Lower lobe of right lung (tissue), 2 donors: Measurements from ENCODE around the gene TMEFF2. TPM values are rescaled to one million over a fixed set of nuclear protein-coding genes. Genes with fewer than 3 reads are reported as not detected.

Source experiments
- ATAC-seq, 2 donors: fragments of 200-7000 bp; cut with Tn5 transposase; one replicate each; pipeline ENCODE4 v1.9.1; 2020 to 2022; ENCODE audit warnings: mild to moderate bottlenecking in 2 of 2, moderate library complexity in 2 of 2
- DNase-seq: peaks from one replicate; pipeline ENCODE4 v3.0.0-alpha.2; 2020
- H3K27ac ChIP-seq: fragments of 200-600 bp; one replicate; pipeline ENCODE4 v1.8.0; 2022
- H3K27me3 ChIP-seq: fragments of 200-600 bp; one replicate; pipeline ENCODE4 v1.8.0; 2022; ENCODE audit warnings: low read depth
- H3K36me3 ChIP-seq: fragments of 200-600 bp; one replicate; pipeline ENCODE4 v1.8.0; 2022; ENCODE audit warnings: mild to moderate bottlenecking
- H3K4me1 ChIP-seq: fragments of 200-600 bp; one replicate; pipeline ENCODE4 v1.8.0; 2022
- H3K4me3 ChIP-seq: fragments of 200-600 bp; one replicate; pipeline ENCODE4 v1.8.0; 2022; ENCODE audit warnings: mild to moderate bottlenecking
- H3K9me3 ChIP-seq: fragments of 200-600 bp; one replicate; pipeline ENCODE4 v1.8.0; 2022
- intact Hi-C: fragments of 100-400 bp; cut with DNase I; formaldehyde crosslinking; loops from one replicate; pipeline ENCODE4 v1.11.0; 2022
- total RNA-seq: library from RNA; stranded (reverse); fragmentation: NEBNext Ultra II Directional; extraction: Animal tissue kit (Norgen Biotek cat#: 25700); gene quantifications from one replicate; pipeline ENCODE4 v1.2.1, GENCODE V29; 2021
- TF ChIP-seq, protein P1 (sequence below): fragments of 200-600 bp; IDR thresholded peaks from one replicate; pipeline ENCODE4 v1.8.0; 2022; ENCODE audit warnings: antibody characterized with exemption, mild to moderate bottlenecking
- donor health status: DM: no; HTN: yes; CAD: no; lungs with severe emphysema.

Gene TMEFF2
- total RNA-seq, 1 donor from 2014 or later: not detected

DNA sequence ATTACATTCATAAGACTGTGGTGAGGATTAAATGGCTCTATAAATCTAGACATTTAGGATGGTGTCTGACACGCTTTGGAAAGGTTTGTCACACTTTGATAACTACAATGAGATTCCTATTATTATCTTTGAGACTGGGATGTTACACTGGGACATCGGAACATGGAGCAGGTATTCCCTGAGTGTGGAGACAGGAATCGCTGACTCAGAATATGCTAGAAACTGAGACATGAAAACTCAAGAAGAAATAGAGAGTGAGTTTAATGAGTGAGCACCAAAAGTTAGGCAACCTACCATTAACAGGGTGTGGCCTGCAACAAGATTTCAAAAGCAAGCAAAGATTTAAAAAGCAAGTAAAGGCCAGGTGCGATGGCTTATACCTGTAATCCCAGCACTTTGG is 145.4 kb downstream of the TMEFF2 start:
- TF ChIP-seq, protein P1, sequence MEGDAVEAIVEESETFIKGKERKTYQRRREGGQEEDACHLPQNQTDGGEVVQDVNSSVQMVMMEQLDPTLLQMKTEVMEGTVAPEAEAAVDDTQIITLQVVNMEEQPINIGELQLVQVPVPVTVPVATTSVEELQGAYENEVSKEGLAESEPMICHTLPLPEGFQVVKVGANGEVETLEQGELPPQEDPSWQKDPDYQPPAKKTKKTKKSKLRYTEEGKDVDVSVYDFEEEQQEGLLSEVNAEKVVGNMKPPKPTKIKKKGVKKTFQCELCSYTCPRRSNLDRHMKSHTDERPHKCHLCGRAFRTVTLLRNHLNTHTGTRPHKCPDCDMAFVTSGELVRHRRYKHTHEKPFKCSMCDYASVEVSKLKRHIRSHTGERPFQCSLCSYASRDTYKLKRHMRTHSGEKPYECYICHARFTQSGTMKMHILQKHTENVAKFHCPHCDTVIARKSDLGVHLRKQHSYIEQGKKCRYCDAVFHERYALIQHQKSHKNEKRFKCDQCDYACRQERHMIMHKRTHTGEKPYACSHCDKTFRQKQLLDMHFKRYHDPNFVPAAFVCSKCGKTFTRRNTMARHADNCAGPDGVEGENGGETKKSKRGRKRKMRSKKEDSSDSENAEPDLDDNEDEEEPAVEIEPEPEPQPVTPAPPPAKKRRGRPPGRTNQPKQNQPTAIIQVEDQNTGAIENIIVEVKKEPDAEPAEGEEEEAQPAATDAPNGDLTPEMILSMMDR: no peak
- Histone ChIP-seq H3K27me3 (no peaks in the 10 kb centered on the region), H3K9me3 (no peaks in the 10 kb centered on the region), H3K4me1 (no peaks in the 10 kb centered on the region), H3K36me3 (no peaks in the 10 kb centered on the region), H3K27ac (no peak overlapping the region), H3K4me3 (no peak overlapping the region)
- DNase-seq: no peak
- intact Hi-C loops: no loop called here
- no peak for ATAC-seq

DNA sequence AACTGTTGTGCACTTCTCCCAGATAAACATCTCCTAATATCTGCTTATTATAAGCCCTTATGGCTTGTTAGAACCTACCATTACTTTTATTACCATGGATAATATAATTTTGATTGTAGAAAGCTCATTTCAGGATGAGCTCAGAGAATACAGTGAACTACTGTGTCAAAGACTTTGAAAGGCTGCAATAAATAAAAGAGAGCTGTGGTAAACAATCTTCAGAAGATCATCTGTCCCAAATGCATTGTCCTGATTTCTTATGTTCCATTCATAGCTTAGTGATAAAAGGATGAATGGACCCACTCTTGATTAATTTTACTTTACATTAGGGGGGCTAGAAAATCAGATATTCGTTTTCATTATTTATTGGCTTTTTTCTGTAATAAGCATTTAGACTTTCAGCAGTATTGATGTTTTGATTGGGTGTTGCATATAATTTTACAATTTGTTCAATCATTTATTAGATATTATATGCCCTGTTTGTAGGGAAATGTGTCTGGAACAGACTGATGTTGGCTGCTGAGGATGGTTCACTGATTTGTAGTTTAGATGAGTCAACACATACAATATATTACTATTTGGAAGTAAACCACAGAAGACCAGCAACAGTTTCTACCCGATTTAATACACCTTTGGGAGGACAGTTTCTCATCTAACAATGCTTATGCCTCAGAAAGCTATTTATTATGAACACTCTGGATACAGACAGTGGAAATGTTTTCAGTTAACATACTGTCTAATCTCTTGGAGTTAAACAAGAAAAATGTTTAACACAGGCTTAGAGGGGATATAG is 147.2 kb downstream of the TMEFF2 start:
- intact Hi-C loops: no loop called here
- TF ChIP-seq, protein P1: no peak
- H3K27ac ChIP-seq: no peak overlapping the region

DNA sequence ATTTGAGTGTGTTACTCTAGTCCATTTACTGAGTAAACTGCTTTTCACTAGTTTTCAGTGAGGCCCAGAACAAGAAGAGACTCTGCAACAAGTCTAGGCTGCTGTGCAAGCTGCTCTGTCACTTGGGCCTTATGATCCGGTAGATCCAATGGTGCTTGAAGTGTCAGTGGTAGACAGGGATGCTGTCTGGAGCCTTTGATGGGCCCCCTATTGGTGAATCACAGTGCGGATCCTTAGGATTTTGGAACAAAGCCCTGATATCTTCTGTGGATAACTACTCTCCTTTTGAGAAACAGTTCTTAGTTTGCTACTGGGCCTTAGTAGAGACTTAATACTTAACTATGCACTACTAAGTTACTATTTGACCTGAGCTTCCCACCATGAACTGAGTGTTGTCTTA is 150.2 kb downstream of the TMEFF2 start:
- intact Hi-C loops: no loop called here
- H3K4me3 ChIP-seq: no peak overlapping the region
- no peak overlapping the region for H3K27ac ChIP-seq
- no peaks in the 10 kb centered on the region for H3K27me3 ChIP-seq
- H3K36me3 ChIP-seq: no peaks in the 10 kb centered on the region
- TF ChIP-seq, protein P1: no peak
- no peaks in the 10 kb centered on the region for H3K4me1 ChIP-seq
- DNase-seq: no peak
- no peaks in the 10 kb centered on the region for H3K9me3 ChIP-seq
- no peak for ATAC-seq

More for the DNA sequence above, 147.2 kb downstream of the TMEFF2 start:
- no peaks in the 10 kb centered on the region for H3K9me3 ChIP-seq
- ATAC-seq (no peak), DNase-seq (no peak)
- no peak overlapping the region for H3K4me3 ChIP-seq
- no peaks in the 10 kb centered on the region for H3K4me1 ChIP-seq
- no peaks in the 10 kb centered on the region for H3K36me3 ChIP-seq
- no peaks in the 10 kb centered on the region for H3K27me3 ChIP-seq

DNA sequence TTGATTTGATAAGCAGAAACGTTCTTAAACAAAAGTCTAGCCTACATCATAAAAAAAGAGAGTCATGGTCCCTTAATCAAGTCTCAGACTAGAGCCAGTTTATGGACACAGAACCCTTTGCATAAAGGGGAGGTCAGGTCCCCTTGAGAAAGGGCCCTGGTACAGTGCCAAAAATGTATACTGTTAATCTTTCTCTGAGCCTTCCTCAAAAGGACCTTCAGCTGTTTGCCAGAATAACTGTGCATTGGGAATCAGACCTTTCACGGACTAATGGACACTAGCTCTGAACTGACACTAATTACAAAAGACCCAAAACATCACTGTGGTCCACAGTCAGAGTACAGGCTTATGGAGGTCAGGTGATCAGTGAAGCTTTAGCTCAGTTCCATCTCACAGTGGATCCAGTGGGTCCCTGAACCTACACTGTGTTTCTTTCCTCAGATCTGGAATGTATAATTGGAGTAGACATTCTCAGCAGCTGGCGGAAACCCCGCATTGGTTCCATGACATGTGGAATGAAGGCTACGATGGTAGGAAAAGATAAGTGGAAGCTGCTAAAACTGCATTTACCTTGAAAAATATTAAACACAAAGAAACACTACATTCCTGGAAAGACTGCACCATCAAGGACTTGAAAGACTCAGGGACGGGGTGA is 151.4 kb downstream of the TMEFF2 start:
- TF ChIP-seq, protein P1: no peak
- H3K4me1 ChIP-seq: no peaks in the 10 kb centered on the region
- intact Hi-C loops: no loop called here
- H3K27me3 ChIP-seq: no peaks in the 10 kb centered on the region
- no peak overlapping the region for H3K27ac ChIP-seq
- H3K36me3 ChIP-seq: no peaks in the 10 kb centered on the region
- H3K4me3 ChIP-seq: no peak overlapping the region
- no peaks in the 10 kb centered on the region for H3K9me3 ChIP-seq
- DNase-seq (no peak), ATAC-seq (no peak)

DNA sequence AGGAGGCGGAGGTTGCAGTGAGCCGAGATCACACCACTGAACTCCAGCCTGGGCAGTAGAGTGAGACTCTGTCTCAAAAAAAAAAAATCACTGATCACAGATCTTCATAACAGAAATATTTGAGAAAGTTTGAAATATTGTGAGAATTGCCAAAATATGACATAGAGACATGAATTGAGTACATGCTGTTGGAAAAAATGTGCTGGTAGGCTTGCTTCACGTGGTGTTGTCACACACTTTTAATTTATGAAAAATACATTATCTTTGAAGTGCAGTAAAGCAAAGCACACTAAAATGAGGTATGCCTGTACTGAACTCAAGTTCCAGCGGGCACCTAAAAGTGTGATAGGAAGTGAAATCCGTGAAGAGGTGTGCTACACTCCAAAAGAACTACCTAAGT is 152.6 kb downstream of the TMEFF2 start:
- intact Hi-C loops: no loop called here
- ATAC-seq: no peak

More for the DNA sequence above, 152.6 kb downstream of the TMEFF2 start:
- TF ChIP-seq, protein P1: no peak
- no peaks in the 10 kb centered on the region for H3K9me3 ChIP-seq
- no peaks in the 10 kb centered on the region for H3K36me3 ChIP-seq
- H3K4me1 ChIP-seq: no peaks in the 10 kb centered on the region
- DNase-seq: no peak
- no peak overlapping the region for H3K27ac ChIP-seq
- H3K4me3 ChIP-seq: no peak overlapping the region
- no peaks in the 10 kb centered on the region for H3K27me3 ChIP-seq
